ENCODE results near the gene CPNE2.

GRCh38 chr16:57165938-57166337 lies 73.6 kb downstream of the CPNE2 start:
- no peak for TF ChIP-seq POLR2A (IDR thresholded peaks at IDR 0.05)
- TF ChIP-seq, protein P1, sequence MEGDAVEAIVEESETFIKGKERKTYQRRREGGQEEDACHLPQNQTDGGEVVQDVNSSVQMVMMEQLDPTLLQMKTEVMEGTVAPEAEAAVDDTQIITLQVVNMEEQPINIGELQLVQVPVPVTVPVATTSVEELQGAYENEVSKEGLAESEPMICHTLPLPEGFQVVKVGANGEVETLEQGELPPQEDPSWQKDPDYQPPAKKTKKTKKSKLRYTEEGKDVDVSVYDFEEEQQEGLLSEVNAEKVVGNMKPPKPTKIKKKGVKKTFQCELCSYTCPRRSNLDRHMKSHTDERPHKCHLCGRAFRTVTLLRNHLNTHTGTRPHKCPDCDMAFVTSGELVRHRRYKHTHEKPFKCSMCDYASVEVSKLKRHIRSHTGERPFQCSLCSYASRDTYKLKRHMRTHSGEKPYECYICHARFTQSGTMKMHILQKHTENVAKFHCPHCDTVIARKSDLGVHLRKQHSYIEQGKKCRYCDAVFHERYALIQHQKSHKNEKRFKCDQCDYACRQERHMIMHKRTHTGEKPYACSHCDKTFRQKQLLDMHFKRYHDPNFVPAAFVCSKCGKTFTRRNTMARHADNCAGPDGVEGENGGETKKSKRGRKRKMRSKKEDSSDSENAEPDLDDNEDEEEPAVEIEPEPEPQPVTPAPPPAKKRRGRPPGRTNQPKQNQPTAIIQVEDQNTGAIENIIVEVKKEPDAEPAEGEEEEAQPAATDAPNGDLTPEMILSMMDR (IDR thresholded peaks at IDR 0.05) = no peak

All from testis (tissue), 2 donors.